Activated naive CD4-positive, alpha-beta T cell treated with anti-CD3 and anti-CD28 coated beads, Interleukin-2, amount 50 U/mL, for 72 hours (primary cell): ENCODE data around the gene CAPS. TPM values are rescaled to one million over a fixed set of nuclear protein-coding genes. Genes with fewer than 3 reads are reported as not detected.
"Not testable (repeated sequence)": the region's sequence is repeated elsewhere in the genome, so short reads cannot be mapped to it uniquely, and the experiment has no call there.

Source experiments
- ATAC-seq, 2 donors: fragments of 150-1000 bp; cut with Tn5 transposase; 2 replicates each; pipeline ENCODE4 v1.10.0; 2021; ENCODE audit warnings: mild to moderate bottlenecking in 2 of 2, moderate library complexity in 2 of 2
- DNase-seq, 2 donors: peaks; one replicate each; pipeline ENCODE4 v3.0.0; 2021 to 2022; ENCODE audit warnings: low spot score in 2 of 2
- H3K27ac Mint-ChIP-seq, 2 donors: one replicate each; pipeline ENCODE4 v1.8.0; 2022; ENCODE audit warnings: mild to moderate bottlenecking in 2 of 2, mixed read lengths in 2 of 2
- H3K36me3 Mint-ChIP-seq, 2 donors: one replicate each; pipeline ENCODE4 v1.8.0; 2022; ENCODE audit warnings: mixed read lengths in 2 of 2
- H3K9me3 Mint-ChIP-seq, 2 donors: one replicate each; pipeline ENCODE4 v1.8.0; 2022; ENCODE audit warnings: mixed read lengths in 2 of 2
- total RNA-seq, 2 donors: library from RNA; stranded (reverse); gene quantifications; one replicate each; pipeline ENCODE4 v1.2.3, GENCODE V29; 2022

The CAPS gene
- total RNA-seq, 2 donors from 2014 or later = 5.1 to 6.0 TPM

DNA sequence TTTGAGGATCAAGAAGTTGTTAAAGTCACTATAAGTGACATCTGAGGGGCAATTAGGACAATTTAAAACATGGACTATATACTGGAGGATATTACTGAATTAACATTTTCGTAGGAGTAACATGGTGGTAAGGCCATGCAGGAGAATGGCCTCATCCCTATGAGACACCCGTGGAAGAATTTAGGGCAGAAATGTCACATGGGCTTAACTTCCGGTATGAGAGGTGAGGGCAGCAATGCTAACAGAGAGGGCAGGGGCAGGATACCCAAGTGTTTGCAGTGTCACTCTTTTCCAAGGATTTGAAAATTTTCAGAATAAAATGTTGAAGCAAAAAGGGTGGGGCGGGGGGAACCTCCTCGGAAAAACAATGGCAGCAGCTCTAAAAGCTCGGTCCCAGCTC lies 40.2 kb downstream of the CAPS start:
- H3K36me3 Mint-ChIP-seq = peaks cover 27 to 41% of the 10 kb centered on the region in 2 donors
- peak overlapping the region; percentile 86 to 98 for H3K27ac Mint-ChIP-seq
- no peak for ATAC-seq
- no peaks in the 10 kb centered on the region for H3K9me3 Mint-ChIP-seq
- no peak for DNase-seq

- Mint-ChIP-seq H3K9me3 (no peaks in the 10 kb centered on the region), H3K36me3 (peaks cover 23 to 38% of the 10 kb centered on the region in 2 donors), H3K27ac (peak overlapping the region in 1 of 2 donors; percentile 78)
- ATAC-seq (no peak), DNase-seq (no peak)
Measured at GRCh38 chr19:5955636-5955935, 41.5 kb downstream of the CAPS start.

- Mint-ChIP-seq H3K27ac (peak overlapping the region in 1 of 2 donors; percentile 78), H3K36me3 (peaks cover 16 to 30% of the 10 kb centered on the region in 2 donors)
- ATAC-seq = no peak
Measured at GRCh38 chr19:5956323-5956722, 42.3 kb downstream of the CAPS start.

GRCh38 chr19:5956728-5957127 lies 42.7 kb downstream of the CAPS start:
- DNase-seq (no peak), ATAC-seq (no peak)
- Mint-ChIP-seq H3K36me3 (peaks cover 11 to 26% of the 10 kb centered on the region in 2 donors), H3K9me3 (no peaks in the 10 kb centered on the region), H3K27ac (no peak overlapping the region)

More at GRCh38 chr19:5956323-5956722, 42.3 kb downstream of the CAPS start:
- DNase-seq = no peak
- H3K9me3 Mint-ChIP-seq = no peaks in the 10 kb centered on the region

GRCh38 chr19:5957170-5957569 lies 43.1 kb downstream of the CAPS start:
- Mint-ChIP-seq H3K27ac (peak overlapping the region in 1 of 2 donors; percentile 30), H3K9me3 (no peaks in the 10 kb centered on the region), H3K36me3 (peaks cover 9 to 23% of the 10 kb centered on the region in 2 donors)
- DNase-seq = no peak
- ATAC-seq = no peak

DNA sequence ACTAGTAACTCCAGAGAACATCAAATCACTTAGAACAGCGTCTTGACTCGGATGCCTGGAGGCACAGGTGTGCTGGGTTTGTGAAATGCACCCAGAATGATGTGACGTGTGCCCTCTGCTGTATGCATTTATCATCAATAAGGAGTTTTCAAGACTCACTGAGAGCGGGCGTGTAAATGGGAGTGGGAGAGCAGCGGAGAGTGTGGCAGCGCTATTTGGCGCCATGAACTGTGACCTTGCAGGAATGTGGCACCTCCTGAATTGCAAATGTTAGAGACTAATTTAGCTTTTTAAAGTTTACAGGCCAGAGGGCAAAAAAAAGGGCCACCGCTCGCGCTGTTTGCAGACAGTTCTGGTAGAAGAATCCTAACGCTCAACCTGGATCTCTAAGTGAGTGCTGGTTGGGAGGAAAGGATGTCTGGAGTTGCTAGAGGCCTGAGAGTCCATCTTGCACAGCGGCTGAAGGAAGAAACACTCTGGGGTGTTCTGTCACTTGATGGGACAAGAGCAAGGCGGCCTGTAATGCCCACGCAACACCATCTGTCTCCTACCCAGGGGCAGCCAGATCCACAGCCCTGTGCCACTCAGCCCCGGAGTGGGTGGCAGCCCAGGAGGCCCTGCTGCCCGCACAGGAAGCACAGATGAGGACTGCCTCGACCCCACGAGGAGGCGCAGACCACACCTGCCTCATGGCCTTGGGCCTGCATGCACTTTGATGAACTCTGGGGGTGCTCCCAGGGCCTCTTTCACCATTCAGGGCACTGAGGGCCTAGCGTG lies 44.2 kb downstream of the CAPS start:
- no peaks in the 10 kb centered on the region for H3K9me3 Mint-ChIP-seq
- peaks cover 0 to 19% of the 10 kb centered on the region in 2 donors for H3K36me3 Mint-ChIP-seq
- peak overlapping the region; percentile 78 to 85 for H3K27ac Mint-ChIP-seq
- DNase-seq = no peak
- no peak for ATAC-seq

DNA sequence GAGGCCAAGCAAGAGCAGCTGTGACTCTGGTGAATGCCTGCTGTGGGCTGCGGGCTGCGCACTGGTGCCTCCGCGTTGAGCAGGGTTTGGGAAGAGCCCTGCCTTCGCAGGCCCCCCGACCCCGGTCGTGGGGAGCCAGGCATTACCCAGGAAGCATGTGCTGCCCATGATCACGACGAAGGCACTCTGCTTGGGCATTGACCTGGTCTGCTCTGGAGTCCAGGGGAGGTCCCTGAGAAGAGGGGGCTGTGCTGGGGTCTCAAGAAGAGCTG lies 44.7 kb downstream of the CAPS start:
- Mint-ChIP-seq H3K36me3 (peaks cover 0 to 15% of the 10 kb centered on the region in 2 donors), H3K27ac (peak overlapping the region; percentile 78 to 79)
- no peak for DNase-seq

GRCh38 chr19:5959260-5960004 lies 45.4 kb downstream of the CAPS start:
- H3K36me3 Mint-ChIP-seq = peaks cover 0 to 9% of the 10 kb centered on the region in 2 donors

More for the DNA sequence above, 44.7 kb downstream of the CAPS start:
- no peaks in the 10 kb centered on the region for H3K9me3 Mint-ChIP-seq
- ATAC-seq = no peak

GRCh38 chr19:5960005-5961001 lies 46.2 kb downstream of the CAPS start:
- DNase-seq = no peak
- H3K27ac Mint-ChIP-seq = peak overlapping the region; percentile 37 to 93
- peaks cover 0 to 7% of the 10 kb centered on the region in 2 donors for H3K36me3 Mint-ChIP-seq
- ATAC-seq = no peak
- no peaks in the 10 kb centered on the region for H3K9me3 Mint-ChIP-seq

More at GRCh38 chr19:5959260-5960004, 45.4 kb downstream of the CAPS start:
- ATAC-seq (no peak), DNase-seq (no peak)
- peak overlapping the region; percentile 78 to 79 for H3K27ac Mint-ChIP-seq
- H3K9me3 Mint-ChIP-seq = no peaks in the 10 kb centered on the region

DNA sequence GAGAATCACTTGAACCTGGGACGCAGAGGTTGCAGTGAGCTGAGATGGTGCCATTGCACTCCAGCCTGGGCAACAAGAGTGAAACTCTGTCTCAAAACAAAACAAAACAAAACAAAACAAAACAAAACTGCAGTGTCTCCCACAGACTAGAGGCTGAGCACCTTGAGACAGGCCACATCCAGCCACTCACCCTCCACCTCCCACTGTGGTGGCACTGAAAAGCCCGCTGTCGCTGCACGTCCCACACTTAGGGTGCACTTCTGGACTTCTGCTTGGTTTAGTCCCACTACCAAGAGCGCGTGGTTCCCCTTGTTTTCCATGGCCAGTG lies 47.6 kb downstream of the CAPS start:
- not testable (repeated sequence) for DNase-seq, H3K36me3 Mint-ChIP-seq, H3K9me3 Mint-ChIP-seq
- peak in 1 of 2 donors; percentile 39 for ATAC-seq
- peak overlapping the region; percentile 90 to 93 for H3K27ac Mint-ChIP-seq

GRCh38 chr19:5961969-5962945 lies 48.2 kb downstream of the CAPS start:
- ATAC-seq (peak; percentile 89 to 91), DNase-seq (peak in 1 of 2 donors; percentile 54)
- Mint-ChIP-seq H3K9me3 (no peaks in the 10 kb centered on the region), H3K36me3 (peaks cover 0 to 12% of the 10 kb centered on the region in 2 donors), H3K27ac (peak overlapping the region; percentile 90 to 93)

GRCh38 chr19:5963259-5963658 lies 49.2 kb downstream of the CAPS start:
- DNase-seq = not testable (repeated sequence)

GRCh38 chr19:5963855-5964254 lies 49.8 kb downstream of the CAPS start:
- Mint-ChIP-seq H3K9me3 (no peaks in the 10 kb centered on the region), H3K36me3 (peaks cover 0 to 12% of the 10 kb centered on the region in 2 donors), H3K27ac (peak overlapping the region; percentile 76 to 90)
- DNase-seq (no peak), ATAC-seq (no peak)

More at GRCh38 chr19:5963259-5963658, 49.2 kb downstream of the CAPS start:
- Mint-ChIP-seq H3K36me3 (peaks cover 0 to 12% of the 10 kb centered on the region in 2 donors), H3K27ac (peak overlapping the region; percentile 90 to 93)
- not testable (repeated sequence) for ATAC-seq, H3K9me3 Mint-ChIP-seq

DNA sequence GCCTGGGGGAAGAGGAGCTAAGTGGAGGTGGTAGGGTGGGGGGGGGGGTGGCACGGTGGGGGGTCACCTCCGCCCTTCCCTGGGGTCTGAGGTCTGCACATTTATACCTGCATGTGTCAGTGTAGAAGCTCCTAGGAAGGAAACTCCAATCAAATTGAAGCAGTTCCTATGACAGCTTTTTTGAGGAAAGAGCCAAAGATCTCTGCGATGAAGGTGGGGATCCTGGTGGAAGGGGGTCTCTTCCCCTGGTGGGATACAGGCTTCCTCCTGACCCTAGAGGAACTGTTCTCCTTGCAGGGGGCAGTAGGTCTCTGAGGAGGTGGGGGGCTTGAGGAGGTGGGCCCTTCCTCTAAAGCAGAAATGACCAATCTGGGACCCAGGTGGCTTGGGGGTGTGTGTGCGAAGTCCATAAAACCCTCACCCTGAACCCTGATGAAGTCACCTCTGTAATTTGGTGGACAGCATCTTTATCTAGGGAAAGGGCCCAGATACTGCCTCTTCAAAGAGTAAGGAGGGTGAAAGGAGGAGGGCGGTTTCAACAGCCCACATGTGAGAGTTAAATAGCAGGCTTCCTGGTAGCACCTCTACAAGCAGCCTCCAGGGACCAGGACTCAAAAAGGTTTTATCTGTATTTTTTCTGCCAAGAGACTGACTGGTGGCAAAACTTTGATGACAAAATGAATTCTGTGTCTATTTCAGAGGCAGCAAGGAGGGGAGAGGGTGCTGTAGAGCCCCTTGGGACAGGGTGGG lies 50.9 kb downstream of the CAPS start:
- peak overlapping the region; percentile 84 to 90 for H3K27ac Mint-ChIP-seq
- DNase-seq (no peak), ATAC-seq (no peak)
- no peaks in the 10 kb centered on the region for H3K9me3 Mint-ChIP-seq
- H3K36me3 Mint-ChIP-seq = peaks cover 0 to 12% of the 10 kb centered on the region in 2 donors
